B cell (primary cell): ENCODE results near the gene LDOC1. TPM values are rescaled to one million over a fixed set of nuclear protein-coding genes. Genes with fewer than 3 reads are reported as not detected.
A peak's percentile ranks its signal among the peaks of the same experiment; 100 is the strongest.

ENCODE experiments used
- ATAC-seq: fragments of 200-7000 bp; cut with Tn5 transposase; one replicate; pipeline ENCODE4 v1.10.0; 2021; ENCODE audit warnings: low read depth, mild to moderate bottlenecking, moderate number of reproducible peaks, moderate library complexity
- CTCF ChIA-PET: fragments of 350-600 bp; sonication (Branson Sonifier 250); formaldehyde crosslinking; loops from one replicate; lab custom pipeline; 2021; ENCODE audit warnings: antibody characterized with exemption, inconsistent platforms; lab: Charles Lee
- POLR2A ChIA-PET: fragments of 350-600 bp; sonication (Branson Sonifier 250); formaldehyde crosslinking; loops from one replicate; lab custom pipeline; 2021; ENCODE audit warnings: antibody characterized with exemption; lab: Charles Lee
- DNase-seq: peaks from one replicate; pipeline ENCODE4 v3.0.0; 2013
- H2AFZ ChIP-seq: 2 replicates; pipeline ENCODE4 v1.6.1; 2012; ENCODE audit warnings: mild to moderate bottlenecking, low read depth, low read length; ENCODE audit not compliant: insufficient read depth, poor library complexity, severe bottlenecking
- H3K27ac ChIP-seq, 2 donors: 1 replicate in 1 of 2; 2 replicates in 1 of 2; pipeline ENCODE4 v1.5.1; 2012 to 2013; ENCODE audit warnings: low read length in 2 of 2, mild to moderate bottlenecking in 2 of 2, moderate library complexity in 1 of 2
- H3K27me3 ChIP-seq, 4 experiments: fragments of 200-600 bp in 1 of 4; sonication (generic) in 1 of 4; replicated peaks in 1 of 4; 1 replicate in 2 of 4; 2 replicates in 2 of 4; pipeline versions ENCODE4 v1.6.1 to v1.7.0; 2013 to 2016; ENCODE audit warnings: low read length in 3 of 4, mild to moderate bottlenecking in 2 of 4, mixed read lengths in 1 of 4, moderate library complexity in 1 of 4; ENCODE audit not compliant: insufficient read depth in 4 of 4, control insufficient read depth in 3 of 4; ENCODE audit errors: control extremely low read depth in 1 of 4
- H3K36me3 ChIP-seq, 2 experiments: replicated peaks in 1 of 2; 1 replicate in 1 of 2; 2 replicates in 1 of 2; pipeline versions ENCODE4 v1.6.1 to v1.7.1; 2013; ENCODE audit warnings: low read length in 1 of 2; ENCODE audit not compliant: insufficient read depth in 2 of 2, control insufficient read depth in 1 of 2; ENCODE audit errors: control extremely low read depth in 1 of 2, extremely low read depth in 1 of 2
- H3K4me1 ChIP-seq, 2 donors: fragments of 200-600 bp in 1 of 2; sonication (generic) in 1 of 2; 1 replicate in 1 of 2; 2 replicates in 1 of 2; pipeline versions ENCODE4 v1.5.1 to v1.6.1; 2013 to 2017; ENCODE audit warnings: low read length in 2 of 2; ENCODE audit not compliant: control insufficient read depth in 2 of 2, insufficient read depth in 2 of 2
- H3K4me2 ChIP-seq: replicated peaks from 2 replicates; pipeline ENCODE3; 2012; ENCODE audit warnings: mild to moderate bottlenecking, low read depth, low read length; ENCODE audit not compliant: poor library complexity, severe bottlenecking
- H3K4me3 ChIP-seq, 5 experiments: fragments of 200-600 bp in 1 of 5; sonication (generic) in 1 of 5; 1 replicate in 3 of 5; 2 replicates in 2 of 5; pipeline versions ENCODE4 v1.5.1 to v1.7.0; 2011 to 2016; ENCODE audit warnings: low read length in 4 of 5, mild to moderate bottlenecking in 4 of 5, low read depth in 2 of 5, control low read depth in 1 of 5, moderate library complexity in 1 of 5; ENCODE audit not compliant: insufficient read depth in 1 of 5; ENCODE audit errors: control extremely low read depth in 1 of 5, extremely low read depth in 1 of 5
- H3K79me2 ChIP-seq: fragments of 200-600 bp; sonication (generic); one replicate; pipeline ENCODE4 v1.6.0; 2016; ENCODE audit warnings: low read length; ENCODE audit not compliant: control insufficient read depth, insufficient read depth
- H3K9ac ChIP-seq: fragments of 200-600 bp; sonication (generic); 2 replicates; pipeline ENCODE4 v1.6.1; 2017; ENCODE audit warnings: mild to moderate bottlenecking, low read length, moderate library complexity
- H3K9me3 ChIP-seq, 3 donors: one replicate each; pipeline versions ENCODE4 v1.6.1 to v1.7.1; 2013; ENCODE audit warnings: low read length in 2 of 3; ENCODE audit not compliant: control insufficient read depth in 2 of 3, insufficient read depth in 1 of 3; ENCODE audit errors: control extremely low read depth in 1 of 3
- H4K20me1 ChIP-seq: 2 replicates; pipeline ENCODE4 v1.6.0; 2012; ENCODE audit warnings: mild to moderate bottlenecking, low read length; ENCODE audit not compliant: insufficient read depth, control insufficient read depth, poor library complexity, severe bottlenecking
- H3K27ac Mint-ChIP-seq: one replicate; pipeline ENCODE4 v1.8.0; 2021; ENCODE audit warnings: mixed read lengths
- H3K27me3 Mint-ChIP-seq: one replicate; pipeline ENCODE4 v1.8.0; 2021; ENCODE audit warnings: mixed read lengths
- H3K4me1 Mint-ChIP-seq: one replicate; pipeline ENCODE4 v1.8.0; 2021; ENCODE audit warnings: mixed read lengths
- H3K4me3 Mint-ChIP-seq: one replicate; pipeline ENCODE4 v1.8.0; 2021; ENCODE audit warnings: mixed read lengths
- H3K9me3 Mint-ChIP-seq: one replicate; pipeline ENCODE4 v1.8.0; 2022; ENCODE audit warnings: mixed read lengths; ENCODE audit not compliant: insufficient read depth
- EZH2 ChIP-seq: IDR thresholded peaks from 2 replicates; pipeline ENCODE4 v1.6.1; 2012; ENCODE audit warnings: borderline replicate concordance, low read depth, mild to moderate bottlenecking, moderate library complexity, low read length; ENCODE audit not compliant: insufficient read depth, poor library complexity, severe bottlenecking
- WGBS: methylation state at CpG from one replicate; pipeline ENCODE4 v1.1.5; 2013; ENCODE audit warnings: missing lambda C conversion rate; ENCODE audit not compliant: insufficient coverage; 5-methylcytosine and 5-hydroxymethylcytosine counted together
- intact Hi-C: fragments of 100-400 bp; cut with micrococcal nuclease; formaldehyde crosslinking; loops from one replicate; pipeline ENCODE4 v1.10.0; 2022
- polyA plus RNA-seq: library from polyadenylated mRNA; depleted of rRNA; stranded (reverse); fragments of >200 nt; gene quantifications from 2 replicates; pipeline ENCODE4 v1.2.3, GENCODE V29; 2012
- total RNA-seq, 2 donors: library from RNA; stranded (reverse); fragments of 120-200 nt in 1 of 2; gene quantifications; 1 replicate in 1 of 2; 2 replicates in 1 of 2; pipeline versions ENCODE4 v1.2.3 to v1.2.4, GENCODE V29; 2013 to 2022
- TF ChIP-seq, protein P1 (sequence below): fragments of 200-600 bp; IDR thresholded peaks from one replicate; pipeline ENCODE4 v1.8.0; 2022; ENCODE audit warnings: antibody characterized with exemption, mild to moderate bottlenecking

LDOC1 gene
- total and polyA plus RNA-seq, 2 donors (not counting 1 experiment from before 2014, with no cell fraction given): 7.9 to 11.5 TPM

DNA sequence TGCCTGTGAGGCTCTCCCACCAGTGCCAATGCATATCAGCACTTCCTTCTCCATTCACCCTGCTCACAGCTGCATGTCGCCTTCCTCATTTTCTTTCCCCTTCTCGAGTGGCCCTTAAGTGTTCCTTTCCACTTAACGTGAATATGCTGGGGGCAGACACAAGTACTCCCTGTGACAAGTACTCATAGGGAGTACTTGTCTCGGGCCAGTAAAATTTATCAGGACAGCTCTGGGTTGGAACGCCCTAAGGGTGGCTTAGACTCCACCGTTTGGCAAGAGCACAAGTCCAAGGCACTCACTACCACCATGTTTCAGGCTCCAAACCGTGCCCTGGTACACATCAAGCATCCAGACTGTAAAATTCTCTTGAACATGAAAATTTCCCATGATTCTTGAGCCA is 3.9 kb upstream of the LDOC1 start:
- POLR2A ChIA-PET: no interaction called here

DNA sequence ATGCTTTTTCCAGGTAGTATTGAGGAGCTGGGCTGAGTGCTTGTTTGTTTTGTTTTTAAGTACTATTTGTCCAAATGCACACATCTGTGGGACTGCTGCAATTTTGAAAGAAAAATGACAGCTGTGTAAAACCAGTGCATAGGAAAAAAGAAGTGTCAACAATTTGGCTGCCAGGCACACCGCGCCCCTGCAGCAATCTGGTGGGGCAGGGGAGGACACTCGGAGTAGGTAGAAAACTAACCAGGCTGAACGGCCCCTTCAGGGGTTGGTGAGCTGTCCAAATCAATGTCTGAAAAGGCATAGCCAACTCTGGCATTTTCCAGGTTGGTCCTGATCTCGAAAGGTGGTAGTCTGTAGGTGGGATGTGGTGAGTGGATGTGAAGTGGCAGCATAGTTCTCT is 1.1 kb downstream of the LDOC1 start:
- WGBS: 92% methylated on average over 5 of the region's 5 CpGs
- H3K4me1 ChIP-seq: peaks cover 6 to 14% of the 10 kb centered on the region in 2 donors
- Mint-ChIP-seq H3K27ac (no peak overlapping the region), H3K4me3 (peak overlapping the region; percentile 84), H3K27me3 (no peaks in the 10 kb centered on the region), H3K4me1 (peaks cover 6% of the 10 kb centered on the region), H3K9me3 (no peaks in the 10 kb centered on the region)
- no peaks in the 10 kb centered on the region for H3K27me3 ChIP-seq
- DNase-seq (no peak), ATAC-seq (no peak)
- intact Hi-C loops: no loop called here
- no peaks in the 10 kb centered on the region for H3K9me3 ChIP-seq
- no peak overlapping the region for H3K4me3 ChIP-seq
- CTCF ChIA-PET: no interaction called here
- TF ChIP-seq, protein P1, sequence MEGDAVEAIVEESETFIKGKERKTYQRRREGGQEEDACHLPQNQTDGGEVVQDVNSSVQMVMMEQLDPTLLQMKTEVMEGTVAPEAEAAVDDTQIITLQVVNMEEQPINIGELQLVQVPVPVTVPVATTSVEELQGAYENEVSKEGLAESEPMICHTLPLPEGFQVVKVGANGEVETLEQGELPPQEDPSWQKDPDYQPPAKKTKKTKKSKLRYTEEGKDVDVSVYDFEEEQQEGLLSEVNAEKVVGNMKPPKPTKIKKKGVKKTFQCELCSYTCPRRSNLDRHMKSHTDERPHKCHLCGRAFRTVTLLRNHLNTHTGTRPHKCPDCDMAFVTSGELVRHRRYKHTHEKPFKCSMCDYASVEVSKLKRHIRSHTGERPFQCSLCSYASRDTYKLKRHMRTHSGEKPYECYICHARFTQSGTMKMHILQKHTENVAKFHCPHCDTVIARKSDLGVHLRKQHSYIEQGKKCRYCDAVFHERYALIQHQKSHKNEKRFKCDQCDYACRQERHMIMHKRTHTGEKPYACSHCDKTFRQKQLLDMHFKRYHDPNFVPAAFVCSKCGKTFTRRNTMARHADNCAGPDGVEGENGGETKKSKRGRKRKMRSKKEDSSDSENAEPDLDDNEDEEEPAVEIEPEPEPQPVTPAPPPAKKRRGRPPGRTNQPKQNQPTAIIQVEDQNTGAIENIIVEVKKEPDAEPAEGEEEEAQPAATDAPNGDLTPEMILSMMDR: no peak
- TF ChIP-seq EZH2: no peak
- peak overlapping the region; percentile 73 for H3K4me2 ChIP-seq
- H4K20me1 ChIP-seq: no peaks in the 10 kb centered on the region
- no peak overlapping the region for H3K9ac ChIP-seq
- no peak overlapping the region for H2AFZ ChIP-seq
- H3K27ac ChIP-seq: no peak overlapping the region
- POLR2A ChIA-PET: no interaction called here
- H3K36me3 ChIP-seq: no peaks in the 10 kb centered on the region
- no peaks in the 10 kb centered on the region for H3K79me2 ChIP-seq

More for the DNA sequence above, 3.9 kb upstream of the LDOC1 start:
- no peak overlapping the region for H3K4me2 ChIP-seq
- H3K27ac ChIP-seq: no peak overlapping the region
- no peak overlapping the region for H3K4me3 Mint-ChIP-seq
- H2AFZ ChIP-seq: no peak overlapping the region
- H3K4me1 Mint-ChIP-seq: peaks cover 4% of the 10 kb centered on the region
- CTCF ChIA-PET: no interaction called here
- no peaks in the 10 kb centered on the region for H4K20me1 ChIP-seq
- H3K4me1 ChIP-seq: peaks cover 6 to 14% of the 10 kb centered on the region in 2 donors
- intact Hi-C loops: no loop called here
- TF ChIP-seq EZH2: no peak
- TF ChIP-seq, protein P1: no peak
- H3K9ac ChIP-seq: no peak overlapping the region
- H3K27ac Mint-ChIP-seq: no peak overlapping the region
- no peak overlapping the region for H3K4me3 ChIP-seq
- ATAC-seq (no peak), DNase-seq (no peak)
- H3K9me3 ChIP-seq: no peaks in the 10 kb centered on the region
- 47% methylated on average over 3 of the region's 7 CpGs for WGBS
- no peaks in the 10 kb centered on the region for H3K9me3 Mint-ChIP-seq
- H3K27me3 Mint-ChIP-seq: no peaks in the 10 kb centered on the region
- no peaks in the 10 kb centered on the region for H3K79me2 ChIP-seq
- H3K27me3 ChIP-seq: no peaks in the 10 kb centered on the region
- no peaks in the 10 kb centered on the region for H3K36me3 ChIP-seq
